Upper lobe of right lung (tissue), 1 donor: ENCODE data around the gene TRDN. TPM values are rescaled to one million over a fixed set of nuclear protein-coding genes. Genes with fewer than 3 reads are reported as not detected.

Experiments used
- ATAC-seq: fragments of 200-7000 bp; cut with Tn5 transposase; one replicate; pipeline ENCODE4 v1.9.1; 2020; ENCODE audit warnings: mild to moderate bottlenecking, moderate library complexity
- DNase-seq: peaks from one replicate; pipeline ENCODE4 v3.0.0-alpha.2; 2020
- H3K27ac ChIP-seq: fragments of 200-600 bp; one replicate; pipeline ENCODE4 v1.8.0; 2022
- H3K27me3 ChIP-seq: fragments of 200-600 bp; one replicate; pipeline ENCODE4 v1.8.0; 2022; ENCODE audit warnings: mild to moderate bottlenecking
- H3K36me3 ChIP-seq: fragments of 200-600 bp; one replicate; pipeline ENCODE4 v1.8.0; 2022
- H3K4me1 ChIP-seq: fragments of 200-600 bp; one replicate; pipeline ENCODE4 v1.8.0; 2022
- H3K4me3 ChIP-seq: fragments of 200-600 bp; one replicate; pipeline ENCODE4 v1.8.0; 2022; ENCODE audit warnings: mild to moderate bottlenecking
- H3K9me3 ChIP-seq: fragments of 200-600 bp; one replicate; pipeline ENCODE4 v1.8.0; 2022
- intact Hi-C: fragments of 100-400 bp; cut with DNase I; formaldehyde crosslinking; loops from one replicate; pipeline ENCODE4 v1.11.0; 2022
- total RNA-seq: library from RNA; stranded (reverse); fragmentation: NEBNext Ultra II Directional; extraction: Animal tissue kit (Norgen Biotek cat#: 25700); gene quantifications from one replicate; pipeline ENCODE4 v1.2.1, GENCODE V29; 2021
- TF ChIP-seq, protein P1 (sequence below): fragments of 200-600 bp; IDR thresholded peaks from one replicate; pipeline ENCODE4 v1.8.0; 2022; ENCODE audit warnings: antibody characterized with exemption
- donor health status: DM: no; HTN: yes; CAD: no; lungs with severe emphysema.

The TRDN gene
- total RNA-seq, 1 donor from 2014 or later = not detected

GRCh38 chr6:123570813-123571684 lies 65.7 kb downstream of the TRDN start:
- no peak for DNase-seq
- ATAC-seq = no peak
- TF ChIP-seq, protein P1, sequence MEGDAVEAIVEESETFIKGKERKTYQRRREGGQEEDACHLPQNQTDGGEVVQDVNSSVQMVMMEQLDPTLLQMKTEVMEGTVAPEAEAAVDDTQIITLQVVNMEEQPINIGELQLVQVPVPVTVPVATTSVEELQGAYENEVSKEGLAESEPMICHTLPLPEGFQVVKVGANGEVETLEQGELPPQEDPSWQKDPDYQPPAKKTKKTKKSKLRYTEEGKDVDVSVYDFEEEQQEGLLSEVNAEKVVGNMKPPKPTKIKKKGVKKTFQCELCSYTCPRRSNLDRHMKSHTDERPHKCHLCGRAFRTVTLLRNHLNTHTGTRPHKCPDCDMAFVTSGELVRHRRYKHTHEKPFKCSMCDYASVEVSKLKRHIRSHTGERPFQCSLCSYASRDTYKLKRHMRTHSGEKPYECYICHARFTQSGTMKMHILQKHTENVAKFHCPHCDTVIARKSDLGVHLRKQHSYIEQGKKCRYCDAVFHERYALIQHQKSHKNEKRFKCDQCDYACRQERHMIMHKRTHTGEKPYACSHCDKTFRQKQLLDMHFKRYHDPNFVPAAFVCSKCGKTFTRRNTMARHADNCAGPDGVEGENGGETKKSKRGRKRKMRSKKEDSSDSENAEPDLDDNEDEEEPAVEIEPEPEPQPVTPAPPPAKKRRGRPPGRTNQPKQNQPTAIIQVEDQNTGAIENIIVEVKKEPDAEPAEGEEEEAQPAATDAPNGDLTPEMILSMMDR = no peak
- Histone ChIP-seq H3K27ac (no peak overlapping the region), H3K9me3 (no peaks in the 10 kb centered on the region), H3K27me3 (no peaks in the 10 kb centered on the region), H3K4me3 (no peak overlapping the region), H3K4me1 (no peaks in the 10 kb centered on the region), H3K36me3 (no peaks in the 10 kb centered on the region)
- intact Hi-C loops = no loop called here

DNA sequence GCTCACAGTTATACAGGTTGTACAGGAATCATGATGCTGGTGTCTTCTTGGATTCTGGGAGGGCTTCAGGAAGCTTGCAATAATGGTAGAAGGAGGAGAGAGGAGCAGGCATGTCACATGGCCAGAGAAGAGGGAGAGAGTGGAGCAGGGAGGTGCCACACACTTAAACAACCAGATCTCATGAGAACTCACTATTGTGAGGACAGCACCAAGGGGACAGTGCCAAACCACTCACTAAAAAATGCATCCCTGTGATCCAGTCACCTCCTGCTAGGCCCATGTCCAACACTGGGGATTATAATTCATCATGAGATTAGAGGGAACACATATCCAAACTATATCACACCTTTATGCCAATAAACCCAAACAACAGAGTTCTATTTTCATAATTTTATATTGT lies 67.2 kb downstream of the TRDN start:
- no peak overlapping the region for H3K27ac ChIP-seq
- H3K4me3 ChIP-seq = no peak overlapping the region
- no peaks in the 10 kb centered on the region for H3K36me3 ChIP-seq
- TF ChIP-seq, protein P1 = no peak
- DNase-seq (no peak), ATAC-seq (no peak)
- no peaks in the 10 kb centered on the region for H3K4me1 ChIP-seq
- intact Hi-C loops = no loop called here
- no peaks in the 10 kb centered on the region for H3K27me3 ChIP-seq
- H3K9me3 ChIP-seq = no peaks in the 10 kb centered on the region

GRCh38 chr6:123565529-123565928 lies 71.2 kb downstream of the TRDN start:
- intact Hi-C loops = no loop called here
- no peaks in the 10 kb centered on the region for H3K36me3 ChIP-seq
- ATAC-seq = no peak
- no peak overlapping the region for H3K27ac ChIP-seq
- DNase-seq = no peak
- TF ChIP-seq, protein P1 = no peak
- no peaks in the 10 kb centered on the region for H3K9me3 ChIP-seq
- H3K4me3 ChIP-seq = no peak overlapping the region
- no peaks in the 10 kb centered on the region for H3K4me1 ChIP-seq
- H3K27me3 ChIP-seq = no peaks in the 10 kb centered on the region

DNA sequence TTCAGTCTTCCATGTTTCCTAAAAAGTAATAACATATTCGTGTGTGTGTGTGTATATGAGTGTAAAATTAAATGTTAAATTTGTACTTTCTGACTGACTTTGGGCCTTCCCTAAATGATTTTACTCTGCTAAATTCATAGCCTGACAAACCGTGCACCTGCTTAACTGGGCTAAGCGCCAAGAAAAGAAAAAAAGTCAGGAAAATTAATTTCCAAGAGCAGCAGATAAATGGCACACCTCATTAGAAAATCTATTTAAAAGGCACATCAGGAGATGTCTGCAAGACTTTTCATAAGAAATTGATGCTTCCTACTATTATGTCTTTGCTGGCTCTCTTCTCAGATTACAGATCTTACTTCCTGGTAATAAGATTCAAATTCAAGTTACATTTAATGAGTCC lies 72.4 kb downstream of the TRDN start:
- DNase-seq (no peak), ATAC-seq (no peak)
- Histone ChIP-seq H3K9me3 (no peaks in the 10 kb centered on the region), H3K4me3 (no peak overlapping the region), H3K27ac (no peak overlapping the region), H3K36me3 (no peaks in the 10 kb centered on the region), H3K27me3 (no peaks in the 10 kb centered on the region), H3K4me1 (no peaks in the 10 kb centered on the region)
- TF ChIP-seq, protein P1 = no peak
- intact Hi-C loops = no loop called here

GRCh38 chr6:123562677-123563076 lies 74.1 kb downstream of the TRDN start:
- H3K4me3 ChIP-seq = no peak overlapping the region

More at GRCh38 chr6:123562677-123563076, 74.1 kb downstream of the TRDN start:
- Histone ChIP-seq H3K27me3 (no peaks in the 10 kb centered on the region), H3K9me3 (no peaks in the 10 kb centered on the region), H3K27ac (no peak overlapping the region), H3K4me1 (no peaks in the 10 kb centered on the region), H3K36me3 (no peaks in the 10 kb centered on the region)
- TF ChIP-seq, protein P1 = no peak
- intact Hi-C loops = no loop called here
- no peak for ATAC-seq
- DNase-seq = no peak
